Stimulated activated CD8-positive, alpha-beta memory T cell treated with anti-CD3 and anti-CD28 coated beads, Interleukin-7, amount 100 ng/mL, for 48 hours (primary cell): Measurements from ENCODE around the gene TATDN2.
A peak's percentile ranks its signal among the peaks of the same experiment; 100 is the strongest.

ENCODE experiments used
- DNase-seq, 2 donors: peaks; one replicate each; pipeline ENCODE4 v3.0.0-alpha.2; 2020; ENCODE audit warnings: low read depth in 1 of 2; ENCODE audit errors: extremely low read depth in 1 of 2

Gene TATDN2

DNA sequence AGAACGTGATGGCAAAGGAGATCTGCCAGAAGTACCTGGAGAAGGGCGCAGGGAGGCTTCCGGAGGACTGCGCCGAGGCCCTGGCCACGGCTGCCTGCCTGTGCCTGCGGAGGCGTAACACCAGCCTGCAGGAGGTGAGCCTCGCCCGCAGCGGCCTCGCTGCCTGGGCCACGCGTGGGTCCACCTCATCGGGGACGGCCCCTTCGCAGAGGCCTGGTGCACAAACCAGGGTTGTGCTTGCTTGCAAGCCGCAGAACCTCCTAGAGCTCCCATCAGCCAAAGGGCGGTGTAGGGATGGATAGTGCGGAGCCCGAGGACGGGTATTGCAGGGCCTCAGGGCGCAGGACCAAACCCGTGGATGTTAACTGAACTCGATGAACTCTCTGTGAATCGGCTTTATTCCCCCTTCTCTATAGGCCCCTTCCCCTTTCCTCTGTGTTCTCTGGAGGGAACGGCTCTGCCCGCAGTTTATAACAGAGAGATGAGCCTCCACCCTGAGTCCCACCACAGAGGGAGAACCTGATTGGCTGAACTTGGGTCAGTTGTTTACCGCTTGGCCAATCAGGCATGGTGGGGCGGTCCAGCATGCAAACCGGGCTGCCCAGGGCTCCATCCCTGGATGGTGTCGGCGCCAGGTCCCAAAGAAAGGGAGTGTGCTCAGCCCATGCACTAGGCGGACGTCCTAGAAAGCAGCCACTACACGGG, 13.6 kb upstream of the TATDN2 start:
- DNase-seq, result no peak

DNA sequence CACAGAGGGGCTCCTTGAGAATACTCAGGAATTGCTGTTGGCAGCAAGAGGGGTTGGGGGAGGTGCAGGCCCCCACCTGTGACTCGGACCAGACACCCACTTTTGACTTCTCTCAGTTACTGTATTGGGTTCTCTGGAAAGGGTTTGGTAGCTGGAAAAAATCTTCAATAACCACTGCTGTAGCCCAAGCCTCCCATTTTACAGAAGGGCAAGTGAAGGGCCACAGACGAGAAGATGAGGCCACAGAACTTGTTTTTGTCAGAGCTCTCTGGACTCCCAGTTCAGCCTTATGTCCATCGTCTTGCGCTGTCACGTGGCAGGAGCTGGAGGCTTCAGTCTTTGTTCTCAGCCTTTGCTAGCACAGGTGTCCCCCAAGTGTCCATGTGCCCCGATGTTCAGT, 12.7 kb upstream of the TATDN2 start:
- no peak for DNase-seq

DNA sequence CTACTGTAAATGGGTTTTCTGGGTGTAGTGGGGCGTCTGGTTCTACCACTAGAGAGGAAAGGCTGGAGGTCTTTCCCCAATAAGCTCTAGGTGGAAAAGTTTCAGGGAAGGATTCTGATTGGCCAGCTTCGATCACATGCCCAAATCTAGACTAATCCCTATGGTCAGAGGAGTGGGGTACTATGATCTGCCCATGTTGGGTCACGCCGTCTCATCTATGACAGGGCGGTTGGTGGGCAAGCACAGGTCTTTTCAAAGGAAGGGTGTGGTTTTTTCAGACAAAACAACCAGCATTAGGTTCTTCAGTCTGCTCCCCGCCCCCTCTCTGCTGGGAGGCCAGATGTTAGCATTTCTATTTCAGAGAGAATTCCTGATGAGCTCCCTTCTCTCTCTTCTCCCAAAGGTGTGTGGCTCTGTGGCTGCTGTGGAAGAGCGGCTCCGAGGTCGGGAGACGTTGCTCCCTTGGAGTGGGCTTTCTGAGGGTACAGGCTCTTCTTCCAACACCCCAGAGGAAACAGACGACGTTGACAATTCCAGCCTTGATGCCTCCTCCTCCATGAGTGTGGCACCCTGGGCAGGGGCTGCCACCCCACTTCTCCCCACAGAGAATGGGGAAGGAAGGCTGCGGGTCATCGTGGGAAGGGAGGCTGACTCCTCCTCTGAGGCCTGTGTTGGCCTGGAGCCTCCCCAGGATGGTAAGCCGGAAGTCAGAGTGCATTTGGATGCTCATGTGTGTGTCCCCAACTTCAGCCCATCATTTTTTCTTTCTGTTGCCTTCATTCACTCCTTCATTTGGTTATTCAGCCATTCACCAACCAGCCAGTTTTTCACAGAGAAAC, 9.7 kb upstream of the TATDN2 start:
- peak in 1 of 2 donors; percentile 52 for DNase-seq

DNA sequence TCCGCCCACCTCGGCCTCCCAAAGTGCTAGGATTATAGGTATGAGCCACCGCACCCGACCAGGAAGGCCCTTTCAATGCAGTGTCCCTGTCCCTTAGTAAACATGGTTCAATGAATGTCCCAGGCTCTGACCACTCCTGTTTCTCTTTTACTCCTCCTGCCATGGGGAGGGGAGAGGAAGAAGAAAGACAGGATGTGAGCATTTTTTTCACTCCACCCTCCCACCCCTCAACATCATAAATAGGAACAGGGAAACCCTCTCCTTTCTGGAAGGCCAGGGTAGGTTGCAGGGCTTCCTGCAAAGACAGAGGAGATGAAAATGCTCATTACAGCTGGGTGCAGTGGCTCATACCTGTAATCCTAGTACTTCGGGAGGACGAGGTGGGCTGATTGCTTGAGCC, 7.5 kb upstream of the TATDN2 start:
- no peak for DNase-seq

DNA sequence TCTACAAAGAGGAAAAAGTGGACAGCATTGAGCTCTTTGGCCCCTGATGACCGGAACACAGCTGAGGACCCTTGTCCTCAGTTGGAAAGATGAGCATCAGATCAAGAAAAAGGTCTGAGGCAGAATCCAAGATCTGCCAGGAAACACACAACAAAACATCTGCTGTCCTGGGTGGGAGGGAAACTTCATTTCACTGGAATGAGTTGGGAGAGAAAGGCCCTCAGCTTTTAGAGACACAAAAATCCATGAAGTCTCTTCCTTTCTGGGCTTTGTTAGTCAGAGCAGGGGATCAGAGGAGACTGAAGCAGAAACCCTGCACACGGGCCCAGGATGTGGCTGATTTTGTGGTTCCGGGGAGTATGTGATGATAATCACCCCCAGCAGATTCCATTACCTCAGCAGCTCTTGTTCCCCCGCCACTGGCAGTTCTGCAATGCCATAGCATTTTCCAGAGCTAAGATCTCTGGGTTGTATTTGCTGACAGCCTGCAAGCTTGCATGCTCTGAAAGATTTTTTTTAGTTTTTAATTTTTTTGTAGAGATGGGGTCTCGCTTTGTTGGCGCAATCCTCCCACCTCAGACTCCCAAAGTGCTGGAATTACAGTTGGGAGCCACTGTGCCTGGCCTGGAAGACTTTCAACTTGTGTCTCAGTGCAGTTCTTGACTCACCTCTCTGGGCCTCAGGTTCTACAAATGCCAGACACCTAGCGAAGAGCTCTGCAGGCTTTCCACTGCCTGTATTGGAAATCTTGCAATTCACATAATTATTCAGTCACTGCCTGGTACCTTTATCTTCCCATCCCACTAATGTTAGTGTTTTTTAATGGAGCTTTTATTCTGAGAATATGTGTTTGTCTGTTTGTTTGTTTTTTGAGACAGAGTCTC, 5.8 kb upstream of the TATDN2 start:
- DNase-seq, result peak; percentile 55 to 74

DNA sequence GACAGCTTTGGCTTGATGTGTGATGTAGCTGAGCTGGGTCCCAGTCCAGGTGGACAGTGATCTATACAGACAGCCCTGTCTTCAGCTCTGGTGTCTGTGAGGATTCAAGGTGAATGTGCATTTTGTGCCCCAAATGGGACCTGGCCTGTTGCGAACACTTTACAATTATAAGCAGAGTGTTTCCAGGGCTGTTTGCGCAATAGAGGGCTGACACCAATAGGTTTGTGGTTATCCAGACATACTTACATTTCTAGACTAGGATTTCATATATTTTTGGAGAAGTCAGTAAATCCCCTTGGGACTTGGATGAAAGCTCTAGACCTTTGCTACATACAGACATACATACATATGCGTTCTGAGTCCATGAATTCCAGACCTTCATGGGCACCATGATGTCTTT, 4.2 kb upstream of the TATDN2 start:
- DNase-seq, result no peak

DNA sequence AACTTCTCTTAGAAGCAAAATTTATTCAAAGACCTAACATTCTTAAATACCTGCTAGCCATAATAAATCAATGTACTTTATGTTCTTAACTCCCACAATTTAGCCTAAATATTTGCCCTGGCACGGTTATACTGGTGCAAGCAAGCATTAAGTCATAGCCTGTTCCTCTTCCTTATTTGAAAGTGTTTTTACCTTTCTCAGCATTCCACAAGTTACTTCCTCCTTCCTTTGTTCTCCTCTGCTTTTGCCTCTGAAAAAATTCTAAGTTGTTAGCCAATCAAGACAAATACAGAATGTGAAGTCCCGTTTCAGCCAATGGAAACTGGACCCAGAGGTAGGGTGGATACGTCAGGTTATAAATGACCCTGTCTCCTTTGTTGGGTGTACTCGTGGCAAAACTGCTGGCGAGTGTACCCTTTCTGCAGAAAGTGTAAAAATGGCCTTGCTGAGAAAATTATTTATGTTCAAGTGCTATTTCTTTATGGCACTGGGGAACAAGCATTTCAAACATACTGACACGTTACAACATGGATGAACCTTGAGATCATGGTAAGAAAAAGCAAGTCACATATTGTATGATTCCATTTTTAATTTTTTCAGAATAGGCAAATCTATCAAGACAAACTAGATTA, 3.1 kb upstream of the TATDN2 start:
- no peak for DNase-seq

DNA sequence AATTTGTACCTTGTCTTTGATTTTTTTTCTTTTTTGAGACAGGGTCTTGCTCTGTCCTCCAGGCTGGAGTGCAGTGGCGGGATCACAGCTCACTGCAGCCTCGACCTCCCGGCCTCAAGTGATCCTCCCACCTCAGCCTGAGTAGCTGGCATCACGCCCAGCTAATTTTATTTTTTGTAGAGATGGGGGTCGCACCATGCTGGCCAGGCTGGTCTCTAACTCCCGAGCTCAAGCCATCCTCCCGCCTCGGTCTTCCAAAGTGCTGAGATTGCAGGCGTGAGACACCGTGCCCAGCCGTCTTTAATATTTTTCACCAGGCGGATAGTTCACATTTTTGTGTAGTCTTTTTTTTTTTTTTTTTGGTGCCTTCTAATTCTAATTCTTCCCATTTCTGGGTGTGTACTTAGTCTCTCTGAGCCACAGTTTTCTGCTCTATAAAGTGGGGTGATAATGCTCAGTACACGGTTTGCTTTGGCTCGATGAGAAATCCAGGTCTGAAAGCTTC, 528 bp upstream of the TATDN2 start:
- no peak for DNase-seq

DNA sequence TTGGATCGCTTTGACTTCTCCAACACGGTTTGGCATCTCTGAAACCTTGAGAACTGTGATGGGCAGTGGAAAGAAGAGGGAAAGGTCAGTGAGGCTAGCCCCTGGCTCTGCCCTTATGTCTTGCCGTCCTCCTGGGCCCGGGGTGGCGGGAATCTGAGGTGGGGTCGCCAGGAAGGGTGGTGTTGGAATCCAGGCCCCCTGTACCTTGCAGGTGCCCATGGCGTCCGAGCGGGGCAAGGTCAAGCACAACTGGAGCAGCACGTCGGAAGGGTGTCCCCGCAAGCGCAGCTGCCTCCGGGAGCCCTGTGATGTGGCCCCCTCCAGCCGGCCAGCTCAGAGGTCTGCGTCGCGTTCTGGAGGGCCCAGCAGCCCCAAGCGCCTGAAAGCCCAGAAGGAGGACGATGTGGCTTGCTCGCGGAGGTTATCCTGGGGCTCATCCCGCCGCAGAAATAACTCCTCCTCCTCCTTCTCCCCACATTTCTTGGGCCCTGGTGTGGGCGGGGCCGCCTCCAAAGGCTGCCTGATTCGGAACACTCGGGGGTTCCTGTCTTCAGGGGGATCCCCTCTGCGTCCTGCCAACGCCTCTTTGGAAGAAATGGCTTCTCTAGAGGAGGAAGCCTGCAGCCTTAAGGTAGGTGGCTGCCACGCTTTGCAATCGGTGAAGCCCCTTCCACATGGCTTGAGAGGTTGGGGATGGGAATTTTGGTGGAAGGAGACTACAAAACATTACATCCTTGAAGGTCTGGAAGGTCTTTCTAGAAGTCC, 907 bp downstream of the TATDN2 start:
- DNase-seq, result peak; percentile 55 to 70

DNA sequence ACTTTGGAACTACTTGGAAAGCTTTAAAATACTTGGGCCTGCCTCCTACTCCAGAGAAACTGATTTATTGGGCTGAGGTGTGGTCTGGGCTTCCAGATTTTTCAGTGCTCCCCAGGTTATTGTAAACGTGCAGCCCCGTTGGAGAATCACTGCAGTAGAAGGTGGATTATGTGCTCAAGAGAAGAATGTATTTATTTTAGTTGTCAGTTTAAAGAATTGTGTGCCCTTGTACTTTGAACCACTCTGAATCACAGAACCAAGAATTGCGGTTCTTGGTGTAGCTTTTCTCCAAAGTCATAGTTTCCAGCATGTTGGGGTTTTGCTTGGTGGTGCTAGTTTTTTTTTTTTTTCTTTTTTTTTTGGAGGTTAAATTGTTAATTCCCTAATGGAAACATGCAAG, 1.6 kb downstream of the TATDN2 start:
- no peak for DNase-seq

DNA sequence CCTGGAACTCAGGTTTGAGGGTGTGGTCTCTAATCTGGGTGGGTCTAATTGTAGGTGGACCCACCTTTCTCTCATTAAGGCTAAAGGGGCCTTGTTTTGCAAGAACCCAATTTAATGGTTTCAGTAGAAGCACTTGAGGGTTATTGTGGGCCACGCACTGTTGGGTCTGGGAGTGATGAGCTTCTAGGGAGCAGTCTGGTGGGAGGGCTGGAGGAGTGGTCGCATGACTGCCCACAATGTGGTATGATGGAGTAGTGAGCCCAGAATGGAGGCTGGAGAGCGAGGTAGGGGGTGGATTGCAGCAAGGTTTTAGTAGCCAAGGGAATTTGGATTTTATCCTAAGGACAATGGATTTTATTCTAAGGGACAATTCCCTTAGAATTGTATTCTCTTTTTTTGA, 2.7 kb downstream of the TATDN2 start:
- no peak for DNase-seq

DNA sequence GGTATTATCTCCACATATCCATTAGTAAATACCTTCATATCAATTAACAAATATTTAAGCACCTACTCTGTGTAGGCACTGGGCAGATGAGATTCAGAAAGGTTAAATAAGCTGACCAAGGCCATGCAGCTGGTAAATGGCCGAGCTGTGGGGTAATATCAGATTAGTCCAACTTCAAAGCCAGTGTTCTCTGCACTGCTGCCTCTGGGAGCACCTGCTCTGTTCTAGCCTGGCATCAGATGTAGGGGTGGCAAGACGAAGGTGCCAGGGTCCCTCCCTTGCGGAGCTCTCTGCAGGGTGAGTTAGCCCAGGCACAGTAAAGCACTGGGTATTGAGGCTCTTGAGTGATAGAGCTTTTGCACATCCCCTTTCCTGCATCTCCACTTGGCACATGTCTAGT, 5.5 kb downstream of the TATDN2 start:
- DNase-seq, result no peak

DNA sequence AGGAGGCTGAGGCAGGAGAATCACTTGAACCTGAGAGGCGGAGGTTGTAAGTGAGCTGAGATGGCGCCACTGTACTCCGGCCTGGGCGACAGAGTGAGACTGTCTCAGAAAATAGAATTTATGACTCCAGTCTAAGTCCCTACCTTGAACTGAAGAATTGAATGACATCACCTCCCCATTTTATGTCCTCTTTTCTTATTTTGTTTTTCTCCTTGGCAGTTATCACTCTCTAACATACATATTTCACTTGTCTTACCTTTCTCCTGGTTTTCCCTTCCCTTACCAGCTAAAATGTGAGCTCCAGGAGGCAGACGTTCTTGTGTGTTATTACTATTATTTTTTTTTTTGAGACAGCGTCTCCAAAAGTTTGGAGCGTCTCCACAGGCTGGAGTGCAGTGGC, 7.6 kb downstream of the TATDN2 start:
- no peak for DNase-seq

DNA sequence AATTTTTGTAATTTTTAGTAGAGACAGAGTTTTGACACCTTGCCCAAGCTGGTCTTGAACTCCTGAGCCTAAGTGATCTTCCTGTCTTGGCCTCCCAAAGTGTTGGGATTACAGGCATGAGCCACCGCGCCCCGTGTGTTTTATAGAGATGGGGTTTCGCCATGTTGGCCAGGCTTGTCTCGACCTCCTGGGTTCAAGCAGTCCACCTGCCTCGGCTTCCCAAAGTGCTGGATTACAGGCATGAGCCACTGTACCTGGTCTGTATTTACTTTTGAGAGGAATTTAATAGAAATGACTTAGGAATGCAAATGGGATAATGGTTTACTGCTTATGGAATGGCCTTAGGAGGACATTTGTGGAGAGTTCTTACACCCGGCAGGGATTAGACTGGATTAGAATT, 10.8 kb downstream of the TATDN2 start:
- DNase-seq, result no peak

DNA sequence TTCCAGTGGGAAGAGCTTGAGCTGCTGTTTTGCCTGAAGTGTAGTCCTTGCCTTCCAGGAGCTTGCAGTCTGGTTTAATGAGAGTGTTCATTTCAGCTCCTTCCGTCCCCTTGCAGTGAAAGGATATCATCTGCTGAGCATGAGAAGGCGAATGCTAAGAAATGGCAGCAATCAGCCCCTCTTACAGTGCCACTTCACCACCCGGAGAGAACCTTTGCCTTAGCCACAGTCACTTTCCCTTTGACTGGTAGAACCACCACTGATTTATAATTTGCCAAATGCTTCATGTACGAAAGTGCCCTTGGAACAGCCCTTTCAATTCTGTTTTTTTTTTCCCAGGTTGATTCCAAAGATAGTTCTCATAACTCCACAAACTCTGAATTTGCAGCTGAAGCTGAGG, 11.5 kb downstream of the TATDN2 start:
- DNase-seq, result no peak

DNA sequence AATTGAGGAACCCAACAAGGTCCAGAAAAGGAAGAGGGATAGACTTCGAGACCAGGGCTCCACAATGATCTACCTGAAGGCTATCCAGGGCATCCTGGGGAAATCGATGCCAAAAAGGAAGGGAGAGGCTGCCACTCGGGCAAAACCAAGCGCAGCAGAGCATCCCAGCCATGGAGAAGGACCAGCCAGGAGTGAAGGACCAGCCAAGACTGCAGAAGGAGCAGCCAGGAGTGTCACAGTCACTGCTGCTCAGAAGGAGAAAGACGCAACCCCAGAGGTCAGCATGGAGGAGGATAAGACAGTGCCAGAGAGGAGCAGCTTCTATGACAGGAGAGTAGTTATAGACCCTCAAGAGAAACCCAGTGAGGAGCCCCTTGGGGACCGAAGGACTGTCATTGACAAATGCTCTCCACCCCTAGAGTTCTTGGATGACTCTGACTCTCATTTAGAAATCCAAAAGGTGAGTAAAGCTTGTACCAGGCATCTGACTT, 12.0 kb downstream of the TATDN2 start:
- no peak for DNase-seq

DNA sequence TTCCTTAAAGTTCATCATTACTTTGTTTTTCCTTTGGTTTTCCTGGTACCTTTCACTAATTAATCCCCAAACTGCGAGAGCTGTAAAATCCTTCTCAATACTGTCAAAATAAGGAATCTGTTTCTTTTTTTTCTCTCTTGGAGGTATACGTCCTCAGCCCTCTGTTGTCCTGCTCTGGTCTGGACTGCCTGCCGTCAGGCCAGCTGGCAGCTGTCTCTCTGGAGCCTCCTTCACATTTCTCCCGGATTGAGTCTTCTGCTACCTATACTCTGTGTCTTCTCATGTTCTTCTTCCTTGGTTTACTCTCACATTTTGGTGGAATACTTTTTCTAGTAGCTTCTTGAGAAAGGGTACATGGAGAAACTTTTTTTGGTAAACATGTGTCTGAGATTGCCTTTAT, 13.8 kb downstream of the TATDN2 start:
- DNase-seq, result no peak

DNA sequence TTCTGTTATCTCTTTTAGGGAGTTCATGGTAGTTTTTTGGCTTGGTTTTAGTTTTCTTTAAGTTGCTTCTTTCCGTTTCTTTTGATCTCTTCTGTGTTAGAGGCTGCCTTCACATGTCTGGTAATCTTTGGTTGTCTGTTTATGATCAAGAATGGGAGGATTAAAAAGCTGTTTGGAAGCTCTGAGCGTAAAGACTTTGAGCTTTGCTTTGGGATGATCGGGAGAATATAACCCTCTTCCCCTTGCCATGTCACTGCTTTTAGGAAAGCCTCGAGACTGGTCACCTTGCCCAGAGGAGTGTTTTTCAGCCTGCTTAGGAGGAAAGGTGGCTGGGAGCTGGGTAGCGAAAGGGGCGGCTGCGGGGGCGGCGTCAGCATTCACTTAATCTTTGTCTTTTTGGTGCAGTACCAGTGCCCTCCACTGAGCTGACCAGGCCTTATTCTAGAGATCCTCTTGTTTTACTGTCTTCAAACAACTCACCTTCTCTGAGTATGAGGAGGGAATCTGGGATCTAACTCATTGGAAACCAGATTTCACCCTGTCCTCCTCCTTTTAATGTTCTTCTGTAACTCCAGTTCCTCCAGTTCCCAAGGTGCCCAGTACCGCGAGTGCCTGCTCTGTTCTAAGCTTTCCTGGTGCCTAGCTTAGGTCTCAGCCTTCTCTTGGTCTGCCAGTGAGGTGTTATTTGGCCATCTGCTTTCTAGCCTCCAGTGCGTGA, 15.5 kb downstream of the TATDN2 start:
- peak; percentile 33 to 54 for DNase-seq

DNA sequence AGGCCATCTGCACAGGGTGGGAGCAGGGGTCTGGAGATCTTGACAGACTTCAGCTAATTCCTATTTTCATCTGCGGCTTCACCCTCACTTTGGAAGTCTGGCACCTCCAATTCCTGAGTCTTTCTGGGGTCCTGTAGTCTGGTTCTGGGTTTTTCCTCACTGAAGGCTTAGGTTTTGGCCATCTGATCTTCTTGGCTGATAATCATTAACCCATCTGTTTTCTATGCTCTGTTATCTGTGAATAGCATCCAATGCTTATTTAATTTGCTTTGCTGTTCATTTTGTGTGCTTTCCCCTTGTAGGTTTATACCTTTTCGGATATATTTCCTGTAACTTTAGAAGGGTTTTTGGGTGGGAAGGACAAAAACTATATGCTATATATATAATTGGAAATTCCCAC, 17.6 kb downstream of the TATDN2 start:
- DNase-seq, result no peak
